GM20000 (cell line): ENCODE measurements around the gene CIDEC.
"Not testable (repeated sequence)": the region's sequence is repeated elsewhere in the genome, so short reads cannot be mapped to it uniquely, and the experiment has no call there.

Experiments
- DNase-seq: peaks from one replicate; pipeline ENCODE4 v3.0.0; 2012; ENCODE audit warnings: low spot score
- TF ChIP-seq, protein P1 (sequence below): IDR thresholded peaks from 2 replicates; pipeline ENCODE4 v1.5.1; 2012; ENCODE audit warnings: mild to moderate bottlenecking, control low read depth; ENCODE audit errors: extremely low read depth, missing control alignments

CIDEC gene

GRCh38 chr3:9899289-9899791 lies 19.3 kb upstream of the CIDEC start:
- no peak for DNase-seq
- TF ChIP-seq, protein P1, sequence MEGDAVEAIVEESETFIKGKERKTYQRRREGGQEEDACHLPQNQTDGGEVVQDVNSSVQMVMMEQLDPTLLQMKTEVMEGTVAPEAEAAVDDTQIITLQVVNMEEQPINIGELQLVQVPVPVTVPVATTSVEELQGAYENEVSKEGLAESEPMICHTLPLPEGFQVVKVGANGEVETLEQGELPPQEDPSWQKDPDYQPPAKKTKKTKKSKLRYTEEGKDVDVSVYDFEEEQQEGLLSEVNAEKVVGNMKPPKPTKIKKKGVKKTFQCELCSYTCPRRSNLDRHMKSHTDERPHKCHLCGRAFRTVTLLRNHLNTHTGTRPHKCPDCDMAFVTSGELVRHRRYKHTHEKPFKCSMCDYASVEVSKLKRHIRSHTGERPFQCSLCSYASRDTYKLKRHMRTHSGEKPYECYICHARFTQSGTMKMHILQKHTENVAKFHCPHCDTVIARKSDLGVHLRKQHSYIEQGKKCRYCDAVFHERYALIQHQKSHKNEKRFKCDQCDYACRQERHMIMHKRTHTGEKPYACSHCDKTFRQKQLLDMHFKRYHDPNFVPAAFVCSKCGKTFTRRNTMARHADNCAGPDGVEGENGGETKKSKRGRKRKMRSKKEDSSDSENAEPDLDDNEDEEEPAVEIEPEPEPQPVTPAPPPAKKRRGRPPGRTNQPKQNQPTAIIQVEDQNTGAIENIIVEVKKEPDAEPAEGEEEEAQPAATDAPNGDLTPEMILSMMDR, result no peak

- TF ChIP-seq, protein P1, result no peak
- DNase-seq, result no peak
Measured at GRCh38 chr3:9898467-9899241, 18.6 kb upstream of the CIDEC start.

GRCh38 chr3:9897408-9898372 lies 17.6 kb upstream of the CIDEC start:
- DNase-seq, result no peak
- TF ChIP-seq, protein P1, result no peak

GRCh38 chr3:9896755-9897407 lies 16.8 kb upstream of the CIDEC start:
- DNase-seq, result not testable (repeated sequence)

DNA sequence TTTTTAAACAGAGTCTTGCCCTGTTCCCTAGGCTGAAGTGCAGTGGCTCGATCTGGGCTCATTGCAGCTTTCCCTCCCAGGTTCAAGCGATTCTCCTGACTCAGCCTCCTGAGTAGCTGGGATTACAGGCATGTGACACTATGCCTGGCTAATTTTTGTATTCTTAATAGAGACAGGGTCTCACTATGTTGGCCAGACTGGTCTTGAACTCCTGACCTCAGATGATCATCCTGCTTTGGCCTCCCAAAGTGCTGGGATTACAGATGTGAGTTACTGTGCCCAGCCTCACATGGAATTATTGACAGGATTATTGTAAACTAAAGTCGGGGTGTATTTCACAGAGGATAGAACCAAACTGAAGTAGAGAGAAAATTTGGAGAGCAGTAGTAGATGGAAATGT lies 15.7 kb upstream of the CIDEC start:
- DNase-seq, result not testable (repeated sequence)

DNA sequence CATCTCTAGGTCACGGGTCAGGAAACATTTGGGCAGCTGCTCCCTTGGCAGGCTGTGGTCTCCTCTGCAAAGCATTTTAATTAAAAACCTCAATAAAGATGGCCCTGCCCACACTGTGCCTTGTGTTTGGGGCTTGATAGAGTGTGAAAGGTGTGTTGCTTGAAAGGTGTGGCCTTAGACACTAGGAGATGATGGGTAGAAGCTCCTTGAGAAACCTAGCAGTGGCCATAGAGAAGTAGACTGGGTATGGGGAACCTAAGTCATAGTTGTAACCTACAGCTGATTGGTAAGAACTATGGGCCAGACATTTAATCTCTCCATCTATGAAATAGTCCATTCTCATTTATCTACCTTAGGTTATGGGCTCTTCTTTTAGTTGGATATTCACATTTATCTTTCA lies 13.7 kb upstream of the CIDEC start:
- DNase-seq, result no peak
- TF ChIP-seq, protein P1, result no peak

DNA sequence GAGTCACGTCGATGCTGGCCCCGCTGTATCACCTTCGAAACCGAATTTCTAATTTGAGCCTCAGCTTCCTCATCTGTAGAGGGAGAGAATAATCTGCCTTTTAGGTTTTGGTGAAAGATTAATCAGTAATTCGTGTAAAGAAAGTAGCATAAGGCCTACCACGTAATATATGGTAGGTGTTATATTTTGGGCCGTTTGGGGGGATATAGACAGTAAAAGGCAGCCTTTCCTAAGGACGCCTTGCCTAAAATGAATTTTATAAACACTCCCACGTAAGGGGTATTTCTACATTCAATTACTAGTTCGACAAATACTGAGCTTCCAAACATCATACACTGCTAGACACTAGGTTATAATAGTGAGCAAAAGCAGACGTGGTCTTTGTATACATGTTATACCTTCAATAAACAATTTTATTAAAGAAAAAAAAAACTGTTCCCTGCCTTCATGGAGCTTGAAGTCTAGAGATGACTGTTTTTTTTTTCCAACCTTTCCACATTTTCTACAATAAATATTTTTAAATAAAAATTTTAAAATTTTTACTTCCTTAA lies 11.1 kb upstream of the CIDEC start:
- TF ChIP-seq, protein P1, result no peak
- no peak for DNase-seq
